ENCODE data around the gene CLSTN1.

Gene CLSTN1

GRCh38 chr1:9850442-9851162, 26.8 kb upstream of the CLSTN1 start:
- no peak for DNase-seq (ENCODE audit: low spot score)

- no peak for DNase-seq (ENCODE audit: low spot score)
These were observed 26.1 kb upstream of the CLSTN1 start for GRCh38 chr1:9849691-9850441.

- no peak for DNase-seq (ENCODE audit: low spot score)
These were observed 24.3 kb upstream of the CLSTN1 start for GRCh38 chr1:9848022-9848421.

GRCh38 chr1:9847269-9847668, 23.5 kb upstream of the CLSTN1 start:
- DNase-seq (ENCODE audit: low spot score) = no peak

GRCh38 chr1:9846611-9847171, 22.9 kb upstream of the CLSTN1 start:
- no peak for DNase-seq (ENCODE audit: low spot score)

GRCh38 chr1:9845914-9846313, 22.1 kb upstream of the CLSTN1 start:
- no peak for DNase-seq (ENCODE audit: low spot score)

GRCh38 chr1:9844756-9845155, 21.0 kb upstream of the CLSTN1 start:
- no peak for DNase-seq (ENCODE audit: low spot score)

GRCh38 chr1:9844106-9844505, 20.3 kb upstream of the CLSTN1 start:
- DNase-seq (ENCODE audit: low spot score) = peak; percentile 50

- DNase-seq (ENCODE audit: low spot score) = no peak
These were observed 19.8 kb upstream of the CLSTN1 start for GRCh38 chr1:9843576-9843945.

- DNase-seq (ENCODE audit: low spot score) = no peak
These were observed 19.2 kb upstream of the CLSTN1 start for GRCh38 chr1:9842781-9843575.

- DNase-seq (ENCODE audit: low spot score) = no peak
These were observed 18.4 kb upstream of the CLSTN1 start for GRCh38 chr1:9842073-9842711.

GRCh38 chr1:9841460-9841859, 17.7 kb upstream of the CLSTN1 start:
- no peak for DNase-seq (ENCODE audit: low spot score)

GRCh38 chr1:9840176-9840575, 16.4 kb upstream of the CLSTN1 start:
- DNase-seq (ENCODE audit: low spot score) = no peak

- DNase-seq (ENCODE audit: low spot score) = no peak
These were observed 15.2 kb upstream of the CLSTN1 start for GRCh38 chr1:9838946-9839345.

GRCh38 chr1:9836632-9836960, 12.8 kb upstream of the CLSTN1 start:
- DNase-seq (ENCODE audit: low spot score) = no peak

- DNase-seq (ENCODE audit: low spot score) = peak; percentile 36
These were observed 12.2 kb upstream of the CLSTN1 start for GRCh38 chr1:9835758-9836631.

GRCh38 chr1:9835404-9835757, 11.6 kb upstream of the CLSTN1 start:
- peak; percentile 3 for DNase-seq (ENCODE audit: low spot score)

GRCh38 chr1:9833632-9834031, 9.9 kb upstream of the CLSTN1 start:
- no peak for DNase-seq (ENCODE audit: low spot score)

GRCh38 chr1:9827558-9828185, 3.9 kb upstream of the CLSTN1 start:
- no peak for DNase-seq (ENCODE audit: low spot score)

GRCh38 chr1:9826616-9827015, 2.9 kb upstream of the CLSTN1 start:
- no peak for DNase-seq (ENCODE audit: low spot score)

GRCh38 chr1:9826087-9826486, 2.3 kb upstream of the CLSTN1 start:
- DNase-seq (ENCODE audit: low spot score) = no peak

Measured in GM03348 (cell line).